ENCODE results near the gene RB1.

DNA sequence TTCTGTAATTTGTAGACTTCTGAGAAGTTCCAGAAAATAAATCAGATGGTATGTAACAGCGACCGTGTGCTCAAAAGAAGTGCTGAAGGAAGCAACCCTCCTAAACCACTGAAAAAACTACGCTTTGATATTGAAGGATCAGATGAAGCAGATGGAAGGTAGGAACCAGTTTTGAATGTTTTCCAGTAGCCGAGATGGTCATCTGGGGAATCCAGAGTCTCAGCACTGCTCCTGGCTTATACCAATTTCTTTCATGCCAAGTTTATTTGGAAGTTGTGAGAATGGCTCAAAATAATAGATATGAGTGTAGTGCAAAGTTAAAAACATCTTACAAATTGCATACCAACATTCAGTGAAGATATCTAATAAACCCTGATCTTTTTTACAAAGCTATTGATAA lies 173.1 kb downstream of the RB1 start:
- TF ChIP-seq ZNF121 (CRISPR knock-in tag; conservative IDR thresholded peaks at IDR 0.05) (no peak), SP2 (IDR thresholded peaks at IDR 0.05; ENCODE audit: extremely low read depth, low read depth, low read length, poor library complexity, severe bottlenecking) (no peak), SRF (CRISPR knock-in tag; IDR thresholded peaks at IDR 0.05) (no peak), POLR2A (conservative IDR thresholded peaks at IDR 0.05) (no peak), ETS2 (tag; IDR thresholded peaks at IDR 0.05; ENCODE audit: borderline replicate concordance, poor library complexity, severe bottlenecking) (no peak)
- TF ChIP-seq, protein P1, sequence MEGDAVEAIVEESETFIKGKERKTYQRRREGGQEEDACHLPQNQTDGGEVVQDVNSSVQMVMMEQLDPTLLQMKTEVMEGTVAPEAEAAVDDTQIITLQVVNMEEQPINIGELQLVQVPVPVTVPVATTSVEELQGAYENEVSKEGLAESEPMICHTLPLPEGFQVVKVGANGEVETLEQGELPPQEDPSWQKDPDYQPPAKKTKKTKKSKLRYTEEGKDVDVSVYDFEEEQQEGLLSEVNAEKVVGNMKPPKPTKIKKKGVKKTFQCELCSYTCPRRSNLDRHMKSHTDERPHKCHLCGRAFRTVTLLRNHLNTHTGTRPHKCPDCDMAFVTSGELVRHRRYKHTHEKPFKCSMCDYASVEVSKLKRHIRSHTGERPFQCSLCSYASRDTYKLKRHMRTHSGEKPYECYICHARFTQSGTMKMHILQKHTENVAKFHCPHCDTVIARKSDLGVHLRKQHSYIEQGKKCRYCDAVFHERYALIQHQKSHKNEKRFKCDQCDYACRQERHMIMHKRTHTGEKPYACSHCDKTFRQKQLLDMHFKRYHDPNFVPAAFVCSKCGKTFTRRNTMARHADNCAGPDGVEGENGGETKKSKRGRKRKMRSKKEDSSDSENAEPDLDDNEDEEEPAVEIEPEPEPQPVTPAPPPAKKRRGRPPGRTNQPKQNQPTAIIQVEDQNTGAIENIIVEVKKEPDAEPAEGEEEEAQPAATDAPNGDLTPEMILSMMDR (IDR thresholded peaks at IDR 0.05 in 2 of 3, conservative IDR thresholded peaks at IDR 0.05 in 1 of 3; ENCODE audit: insufficient read depth in 2 of 3, low read depth in 1 of 3, low read length in 3 of 3) = no peak
- TF ChIP-seq, protein P2, sequence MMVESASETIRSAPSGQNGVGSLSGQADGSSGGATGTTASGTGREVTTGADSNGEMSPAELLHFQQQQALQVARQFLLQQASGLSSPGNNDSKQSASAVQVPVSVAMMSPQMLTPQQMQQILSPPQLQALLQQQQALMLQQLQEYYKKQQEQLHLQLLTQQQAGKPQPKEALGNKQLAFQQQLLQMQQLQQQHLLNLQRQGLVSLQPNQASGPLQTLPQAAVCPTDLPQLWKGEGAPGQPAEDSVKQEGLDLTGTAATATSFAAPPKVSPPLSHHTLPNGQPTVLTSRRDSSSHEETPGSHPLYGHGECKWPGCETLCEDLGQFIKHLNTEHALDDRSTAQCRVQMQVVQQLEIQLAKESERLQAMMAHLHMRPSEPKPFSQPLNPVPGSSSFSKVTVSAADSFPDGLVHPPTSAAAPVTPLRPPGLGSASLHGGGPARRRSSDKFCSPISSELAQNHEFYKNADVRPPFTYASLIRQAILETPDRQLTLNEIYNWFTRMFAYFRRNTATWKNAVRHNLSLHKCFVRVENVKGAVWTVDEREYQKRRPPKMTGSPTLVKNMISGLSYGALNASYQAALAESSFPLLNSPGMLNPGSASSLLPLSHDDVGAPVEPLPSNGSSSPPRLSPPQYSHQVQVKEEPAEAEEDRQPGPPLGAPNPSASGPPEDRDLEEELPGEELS (CRISPR knock-in tag; IDR thresholded peaks at IDR 0.05; ENCODE audit: borderline replicate concordance) = no peak

All from K562 (cell line).